ENCODE results near the gene PPL.

DNA sequence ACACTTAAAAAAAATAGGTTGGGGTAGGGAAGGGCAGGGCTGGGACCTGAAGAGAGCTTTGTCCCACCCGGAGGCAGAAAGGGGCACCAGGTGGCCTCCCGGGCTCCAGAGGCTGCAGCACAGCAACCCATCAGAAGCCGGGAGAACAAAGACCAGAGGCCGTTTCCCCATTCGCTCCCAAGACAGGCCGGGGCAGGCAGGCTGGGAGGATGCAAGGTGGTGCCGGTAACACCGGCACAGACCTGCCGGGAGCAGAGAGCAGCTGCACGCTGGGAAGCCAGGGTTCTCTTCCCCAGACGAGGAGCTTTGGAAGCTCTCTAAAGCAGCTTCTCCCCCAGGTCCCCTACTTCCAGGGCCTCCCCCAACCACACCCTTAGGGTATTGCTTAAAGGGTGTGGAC, 5.6 kb downstream of the PPL start:
- no peak for TF ChIP-seq EP300 (IDR thresholded peaks at IDR 0.05; ENCODE audit: borderline replicate concordance)
- TF ChIP-seq TAF1 (IDR thresholded peaks at IDR 0.05; ENCODE audit: low read depth): no peak
- no peak for TF ChIP-seq EGR1 (IDR thresholded peaks at IDR 0.05)
- TF ChIP-seq RAD21 (IDR thresholded peaks at IDR 0.05; ENCODE audit: low read depth): no peak
- no peak for TF ChIP-seq TCF12 (IDR thresholded peaks at IDR 0.05; ENCODE audit: low read depth)
- TF ChIP-seq, protein P1, sequence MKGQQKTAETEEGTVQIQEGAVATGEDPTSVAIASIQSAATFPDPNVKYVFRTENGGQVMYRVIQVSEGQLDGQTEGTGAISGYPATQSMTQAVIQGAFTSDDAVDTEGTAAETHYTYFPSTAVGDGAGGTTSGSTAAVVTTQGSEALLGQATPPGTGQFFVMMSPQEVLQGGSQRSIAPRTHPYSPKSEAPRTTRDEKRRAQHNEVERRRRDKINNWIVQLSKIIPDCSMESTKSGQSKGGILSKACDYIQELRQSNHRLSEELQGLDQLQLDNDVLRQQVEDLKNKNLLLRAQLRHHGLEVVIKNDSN (IDR thresholded peaks at IDR 0.05): no peak
- TF ChIP-seq, protein P2, sequence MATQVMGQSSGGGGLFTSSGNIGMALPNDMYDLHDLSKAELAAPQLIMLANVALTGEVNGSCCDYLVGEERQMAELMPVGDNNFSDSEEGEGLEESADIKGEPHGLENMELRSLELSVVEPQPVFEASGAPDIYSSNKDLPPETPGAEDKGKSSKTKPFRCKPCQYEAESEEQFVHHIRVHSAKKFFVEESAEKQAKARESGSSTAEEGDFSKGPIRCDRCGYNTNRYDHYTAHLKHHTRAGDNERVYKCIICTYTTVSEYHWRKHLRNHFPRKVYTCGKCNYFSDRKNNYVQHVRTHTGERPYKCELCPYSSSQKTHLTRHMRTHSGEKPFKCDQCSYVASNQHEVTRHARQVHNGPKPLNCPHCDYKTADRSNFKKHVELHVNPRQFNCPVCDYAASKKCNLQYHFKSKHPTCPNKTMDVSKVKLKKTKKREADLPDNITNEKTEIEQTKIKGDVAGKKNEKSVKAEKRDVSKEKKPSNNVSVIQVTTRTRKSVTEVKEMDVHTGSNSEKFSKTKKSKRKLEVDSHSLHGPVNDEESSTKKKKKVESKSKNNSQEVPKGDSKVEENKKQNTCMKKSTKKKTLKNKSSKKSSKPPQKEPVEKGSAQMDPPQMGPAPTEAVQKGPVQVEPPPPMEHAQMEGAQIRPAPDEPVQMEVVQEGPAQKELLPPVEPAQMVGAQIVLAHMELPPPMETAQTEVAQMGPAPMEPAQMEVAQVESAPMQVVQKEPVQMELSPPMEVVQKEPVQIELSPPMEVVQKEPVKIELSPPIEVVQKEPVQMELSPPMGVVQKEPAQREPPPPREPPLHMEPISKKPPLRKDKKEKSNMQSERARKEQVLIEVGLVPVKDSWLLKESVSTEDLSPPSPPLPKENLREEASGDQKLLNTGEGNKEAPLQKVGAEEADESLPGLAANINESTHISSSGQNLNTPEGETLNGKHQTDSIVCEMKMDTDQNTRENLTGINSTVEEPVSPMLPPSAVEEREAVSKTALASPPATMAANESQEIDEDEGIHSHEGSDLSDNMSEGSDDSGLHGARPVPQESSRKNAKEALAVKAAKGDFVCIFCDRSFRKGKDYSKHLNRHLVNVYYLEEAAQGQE (IDR thresholded peaks at IDR 0.05; ENCODE audit: low read depth): no peak
- no peak for TF ChIP-seq CREB1 (IDR thresholded peaks at IDR 0.05; ENCODE audit: low read depth)
- no peak for TF ChIP-seq NFIC (IDR thresholded peaks at IDR 0.05)
- TF ChIP-seq ZBTB7A (IDR thresholded peaks at IDR 0.05; ENCODE audit: low read depth): no peak
- TF ChIP-seq MAX (IDR thresholded peaks at IDR 0.05): no peak
- no peak for TF ChIP-seq FOXM1 (IDR thresholded peaks at IDR 0.05; ENCODE audit: borderline replicate concordance, low read depth)
- TF ChIP-seq YY1 (IDR thresholded peaks at IDR 0.05; ENCODE audit: low read depth): no peak
